ENCODE data around the gene NAP1L4.

GRCh38 chr11:2921261-2921660 lies 70.9 kb downstream of the NAP1L4 start:
- TF ChIP-seq GATA2 (IDR thresholded peaks at IDR 0.05; ENCODE audit: low read depth, low read length) (no peak), GATA3 (IDR thresholded peaks at IDR 0.05; ENCODE audit: low read depth, low read length) (no peak)
